ENCODE measurements around the gene STARD8. TPM values are rescaled to one million over a fixed set of nuclear protein-coding genes. Genes with fewer than 3 reads are reported as not detected.

Gene STARD8
- total and polyA plus RNA-seq, 4 donors = 1.8 to 10.7 (median 8.3) TPM

DNA sequence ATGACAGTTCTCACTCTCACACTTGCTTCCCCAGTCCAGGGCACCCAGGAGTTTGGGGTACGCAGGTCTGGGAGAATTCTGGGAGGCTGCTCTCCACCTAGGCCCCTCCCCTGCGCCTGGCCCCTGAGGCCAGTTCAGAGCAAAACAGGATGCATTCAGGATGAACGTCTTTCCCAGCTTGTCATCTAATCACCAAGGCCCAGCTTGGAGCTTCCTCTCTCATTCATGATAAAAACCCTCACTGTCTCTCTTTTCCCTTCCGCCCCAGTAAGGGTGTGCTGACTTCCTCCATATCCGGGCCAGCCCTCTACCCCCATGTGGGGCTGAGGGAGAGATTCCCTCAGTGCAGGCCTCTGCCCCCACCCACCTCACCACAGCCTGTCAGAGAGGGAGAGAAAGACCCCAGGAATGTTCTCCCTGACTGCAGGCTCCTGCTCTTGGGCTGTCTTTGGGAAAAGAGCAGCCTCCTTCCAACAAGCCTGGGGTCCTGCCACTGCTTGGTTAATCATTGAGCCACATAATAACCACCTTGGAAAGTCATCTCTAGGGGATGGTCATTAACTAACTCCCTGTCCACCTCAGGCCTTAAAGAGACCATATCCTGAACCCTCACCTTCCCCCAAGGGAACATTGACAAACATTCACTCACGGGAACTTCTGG, 50.1 kb downstream of the STARD8 start:
- Histone ChIP-seq H3K9me3 (ENCODE audit: control insufficient read depth in 4 of 4, low read length in 3 of 4) (no peaks in the 10 kb centered on the region), H3K4me1 (ENCODE audit: control insufficient read depth in 4 of 4, insufficient read depth in 4 of 4, low read length in 3 of 4) (peaks cover 23 to 68% (median 56%) of the 10 kb centered on the region in 4 donors), H3K27ac (ENCODE audit: low read depth in 1 of 2, low read length in 2 of 2) (peak overlapping the region in 1 of 2 donors; percentile 59), H3K27me3 (ENCODE audit: control insufficient read depth in 4 of 4, insufficient read depth in 4 of 4, low read length in 3 of 4) (no peaks in the 10 kb centered on the region), H3K9ac (ENCODE audit: low read depth in 1 of 2, low read length in 2 of 2) (no peak overlapping the region), H3K36me3 (ENCODE audit: control insufficient read depth in 4 of 4, insufficient read depth in 3 of 4, low read depth in 1 of 4, low read length in 3 of 4) (no peaks in the 10 kb centered on the region), H3K4me3 (ENCODE audit: low read depth in 1 of 3, low read length in 3 of 3) (no peak overlapping the region)
- no peak for DNase-seq (ENCODE audit: low spot score)
- 43% methylated on average over 6 of the region's 6 CpGs for WGBS
- TF ChIP-seq FOXA1 (IDR thresholded peaks at IDR 0.05) = no peak
- TF ChIP-seq NR2F2 (IDR thresholded peaks at IDR 0.05) = peak; percentile 76

GRCh38 chrX:68698942-68699341, 51.5 kb downstream of the STARD8 start:
- H3K36me3 ChIP-seq (ENCODE audit: control insufficient read depth in 4 of 4, insufficient read depth in 3 of 4, low read depth in 1 of 4, low read length in 3 of 4) = no peaks in the 10 kb centered on the region
- H3K27me3 ChIP-seq (ENCODE audit: control insufficient read depth in 4 of 4, insufficient read depth in 4 of 4, low read length in 3 of 4) = no peaks in the 10 kb centered on the region
- peak; percentile 70 to 77 for TF ChIP-seq RXRA (IDR thresholded peaks at IDR 0.05)
- TF ChIP-seq HNF4G (IDR thresholded peaks at IDR 0.05) = peak; percentile 57
- peak; percentile 16 to 40 for TF ChIP-seq JUND (IDR thresholded peaks at IDR 0.05)
- TF ChIP-seq NR2F2 (IDR thresholded peaks at IDR 0.05) = no peak
- TF ChIP-seq YY1 (IDR thresholded peaks at IDR 0.05) = peak; percentile 48
- TF ChIP-seq, protein P1, sequence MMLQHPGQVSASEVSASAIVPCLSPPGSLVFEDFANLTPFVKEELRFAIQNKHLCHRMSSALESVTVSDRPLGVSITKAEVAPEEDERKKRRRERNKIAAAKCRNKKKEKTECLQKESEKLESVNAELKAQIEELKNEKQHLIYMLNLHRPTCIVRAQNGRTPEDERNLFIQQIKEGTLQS (IDR thresholded peaks at IDR 0.05) = no peak
- peak; percentile 38 for TF ChIP-seq CTCF (IDR thresholded peaks at IDR 0.05; ENCODE audit: low read depth, low read length, missing input control)
- peak; percentile 69 to 78 for TF ChIP-seq HNF4A (conservative IDR thresholded peaks at IDR 0.05)
- peak; percentile 80 for TF ChIP-seq SP1 (IDR thresholded peaks at IDR 0.05)
- TF ChIP-seq ZBTB33 (IDR thresholded peaks at IDR 0.05) = no peak
- TF ChIP-seq FOXA2 (IDR thresholded peaks at IDR 0.05) = no peak
- no peak for TF ChIP-seq FOXA1 (IDR thresholded peaks at IDR 0.05)
- no peak for TF ChIP-seq MAX (IDR thresholded peaks at IDR 0.05)
- TF ChIP-seq, protein P2, sequence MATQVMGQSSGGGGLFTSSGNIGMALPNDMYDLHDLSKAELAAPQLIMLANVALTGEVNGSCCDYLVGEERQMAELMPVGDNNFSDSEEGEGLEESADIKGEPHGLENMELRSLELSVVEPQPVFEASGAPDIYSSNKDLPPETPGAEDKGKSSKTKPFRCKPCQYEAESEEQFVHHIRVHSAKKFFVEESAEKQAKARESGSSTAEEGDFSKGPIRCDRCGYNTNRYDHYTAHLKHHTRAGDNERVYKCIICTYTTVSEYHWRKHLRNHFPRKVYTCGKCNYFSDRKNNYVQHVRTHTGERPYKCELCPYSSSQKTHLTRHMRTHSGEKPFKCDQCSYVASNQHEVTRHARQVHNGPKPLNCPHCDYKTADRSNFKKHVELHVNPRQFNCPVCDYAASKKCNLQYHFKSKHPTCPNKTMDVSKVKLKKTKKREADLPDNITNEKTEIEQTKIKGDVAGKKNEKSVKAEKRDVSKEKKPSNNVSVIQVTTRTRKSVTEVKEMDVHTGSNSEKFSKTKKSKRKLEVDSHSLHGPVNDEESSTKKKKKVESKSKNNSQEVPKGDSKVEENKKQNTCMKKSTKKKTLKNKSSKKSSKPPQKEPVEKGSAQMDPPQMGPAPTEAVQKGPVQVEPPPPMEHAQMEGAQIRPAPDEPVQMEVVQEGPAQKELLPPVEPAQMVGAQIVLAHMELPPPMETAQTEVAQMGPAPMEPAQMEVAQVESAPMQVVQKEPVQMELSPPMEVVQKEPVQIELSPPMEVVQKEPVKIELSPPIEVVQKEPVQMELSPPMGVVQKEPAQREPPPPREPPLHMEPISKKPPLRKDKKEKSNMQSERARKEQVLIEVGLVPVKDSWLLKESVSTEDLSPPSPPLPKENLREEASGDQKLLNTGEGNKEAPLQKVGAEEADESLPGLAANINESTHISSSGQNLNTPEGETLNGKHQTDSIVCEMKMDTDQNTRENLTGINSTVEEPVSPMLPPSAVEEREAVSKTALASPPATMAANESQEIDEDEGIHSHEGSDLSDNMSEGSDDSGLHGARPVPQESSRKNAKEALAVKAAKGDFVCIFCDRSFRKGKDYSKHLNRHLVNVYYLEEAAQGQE (IDR thresholded peaks at IDR 0.05) = peak; percentile 27
- no peak for TF ChIP-seq EGR1 (IDR thresholded peaks at IDR 0.05; ENCODE audit: low read depth in 2 of 2)
- TF ChIP-seq RAD21 (IDR thresholded peaks at IDR 0.05) = peak; percentile 51 to 69
- peak; percentile 40 for DNase-seq (ENCODE audit: low spot score)
- 31% methylated on average over 2 of the region's 2 CpGs for WGBS
- H3K9ac ChIP-seq (ENCODE audit: low read depth in 1 of 2, low read length in 2 of 2) = no peak overlapping the region
- H3K9me3 ChIP-seq (ENCODE audit: control insufficient read depth in 4 of 4, low read length in 3 of 4) = no peaks in the 10 kb centered on the region
- H3K27ac ChIP-seq (ENCODE audit: low read depth in 1 of 2, low read length in 2 of 2) = peak overlapping the region; percentile 25 to 59
- H3K4me1 ChIP-seq (ENCODE audit: control insufficient read depth in 4 of 4, insufficient read depth in 4 of 4, low read length in 3 of 4) = peaks cover 23 to 75% (median 57%) of the 10 kb centered on the region in 4 donors
- no peak overlapping the region for H3K4me3 ChIP-seq (ENCODE audit: low read depth in 1 of 3, low read length in 3 of 3)

Measured in liver (tissue), 9 donors.